Endothelial cell of umbilical vein (primary cell): ENCODE data around the gene MEF2C.

ENCODE experiments used
- EZH2 ChIP-seq: IDR thresholded peaks from 2 replicates; pipeline ENCODE4 v1.6.1; 2012; ENCODE audit warnings: borderline replicate concordance, low read depth, mild to moderate bottlenecking, moderate library complexity, low read length, inconsistent platforms; ENCODE audit not compliant: severe bottlenecking
- POLR2AphosphoS5 ChIP-seq: IDR thresholded peaks from 2 replicates; pipeline ENCODE4 v1.6.1; 2012; ENCODE audit warnings: low read depth, mild to moderate bottlenecking, control low read depth, low read length, moderate library complexity; ENCODE audit not compliant: insufficient read depth
- TF ChIP-seq, protein P1 (sequence below): IDR thresholded peaks from 2 replicates; pipeline ENCODE4 v1.6.1; 2011; ENCODE audit not compliant: insufficient read depth, insufficient read length

DNA sequence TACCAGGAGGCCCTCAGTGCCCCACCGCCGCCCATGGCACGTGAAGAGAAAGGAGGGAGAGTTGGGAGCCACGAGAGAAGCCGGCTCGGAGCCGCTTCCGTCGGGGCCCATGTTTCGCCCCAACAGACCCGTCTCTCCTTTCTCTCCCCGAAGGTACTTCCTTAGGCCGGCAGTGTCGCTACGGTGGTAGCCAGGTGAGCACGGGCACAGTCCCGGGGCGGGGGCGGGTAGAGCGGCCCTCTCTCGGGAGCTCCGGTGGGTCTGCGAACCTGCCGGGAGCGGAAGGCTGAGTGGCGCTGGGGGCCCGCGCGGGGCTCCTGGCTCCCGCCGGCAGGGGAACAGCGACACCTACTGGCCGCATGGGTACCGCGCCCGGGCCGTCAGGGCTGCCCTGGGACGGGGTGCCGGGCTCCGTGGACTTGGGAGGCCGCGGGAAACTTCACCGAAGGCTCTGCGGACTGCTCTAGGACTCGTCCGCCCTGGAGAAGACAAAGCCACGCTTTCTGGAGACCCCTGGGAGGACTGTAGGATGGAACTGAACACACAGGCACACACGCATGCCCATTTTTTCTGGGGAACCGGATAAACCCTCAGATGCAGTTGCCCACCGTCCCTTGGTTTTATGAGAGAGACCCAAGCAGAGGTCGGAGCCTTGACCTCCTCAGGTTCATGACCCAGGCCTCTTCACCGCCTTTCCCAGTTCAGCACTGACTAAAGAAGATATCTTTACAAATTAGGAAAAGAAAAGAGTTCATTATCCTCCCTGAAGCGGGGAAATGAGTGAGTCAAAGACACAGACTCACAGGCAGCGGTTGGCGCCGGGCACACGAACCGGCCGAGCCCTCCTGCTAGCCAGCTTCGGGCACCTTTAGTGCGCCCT lies 202.5 kb downstream of the MEF2C start:
- TF ChIP-seq EZH2 = peak; percentile 63
- no peak for TF ChIP-seq POLR2AphosphoS5
- TF ChIP-seq, protein P1, sequence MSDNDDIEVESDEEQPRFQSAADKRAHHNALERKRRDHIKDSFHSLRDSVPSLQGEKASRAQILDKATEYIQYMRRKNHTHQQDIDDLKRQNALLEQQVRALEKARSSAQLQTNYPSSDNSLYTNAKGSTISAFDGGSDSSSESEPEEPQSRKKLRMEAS = no peak
